MCF 10A (cell line): ENCODE data around the gene ATP6V1B1. TPM values are rescaled to one million over a fixed set of nuclear protein-coding genes. Genes with fewer than 3 reads are reported as not detected.

Experiments used
- BruUV-seq: library from RNA; stranded (reverse); fragments of 400-500 nt; replicated peaks from 2 replicates; lab custom pipeline; 2021; lab: Mats Ljungman, UMichigan
- CTCF ChIA-PET: fragments of 300-600 bp; sonication (Branson Sonifier 250); formaldehyde crosslinking; extraction: SDS; loops from one replicate; lab custom pipeline; 2021; ENCODE audit warnings: antibody characterized with exemption, inconsistent platforms; lab: Yijun Ruan, JAX
- POLR2A ChIA-PET: fragments of 300-600, 350-650 bp; sonication (Branson Sonifier 250); formaldehyde crosslinking; extraction: SDS; loops from one replicate; lab custom pipeline; 2020; ENCODE audit warnings: antibody characterized with exemption, inconsistent platforms; lab: Yijun Ruan, JAX
- DNase-seq: peaks from one replicate; pipeline ENCODE4 v3.0.0-alpha.2; 2018; ENCODE audit not compliant: unreplicated experiment
- H3K27ac Mint-ChIP-seq: one replicate; pipeline ENCODE4 v1.8.0; 2022; ENCODE audit warnings: mild to moderate bottlenecking, low read depth, mixed read lengths; ENCODE audit not compliant: unreplicated experiment
- H3K27me3 Mint-ChIP-seq: one replicate; pipeline ENCODE4 v1.8.0; 2022; ENCODE audit warnings: mixed read lengths; ENCODE audit not compliant: insufficient read depth, unreplicated experiment
- H3K36me3 Mint-ChIP-seq: one replicate; pipeline ENCODE4 v1.8.0; 2022; ENCODE audit warnings: mild to moderate bottlenecking, moderate library complexity, mixed read lengths; ENCODE audit not compliant: insufficient read depth, unreplicated experiment
- H3K4me1 Mint-ChIP-seq: one replicate; pipeline ENCODE4 v1.8.0; 2022; ENCODE audit warnings: mixed read lengths; ENCODE audit not compliant: insufficient read depth, unreplicated experiment
- H3K4me3 Mint-ChIP-seq: one replicate; pipeline ENCODE4 v1.8.0; 2022; ENCODE audit warnings: mild to moderate bottlenecking, moderate library complexity, mixed read lengths; ENCODE audit not compliant: unreplicated experiment
- H3K9me3 Mint-ChIP-seq: one replicate; pipeline ENCODE4 v1.8.0; 2022; ENCODE audit warnings: mixed read lengths; ENCODE audit not compliant: unreplicated experiment
- intact Hi-C: fragments of 100-400 bp; cut with micrococcal nuclease; formaldehyde crosslinking; loops from 2 replicates; pipeline ENCODE4 v1.14.1; 2022
- total RNA-seq: library from RNA; stranded (reverse); gene quantifications from 2 replicates; pipeline ENCODE4 v1.2.3, GENCODE V29; 2022
- TF ChIP-seq, protein P1 (sequence below): fragments of 200-600 bp; IDR thresholded peaks from one replicate; pipeline ENCODE4 v1.8.0; 2022; ENCODE audit warnings: antibody characterized with exemption, mild to moderate bottlenecking; ENCODE audit not compliant: unreplicated experiment

ATP6V1B1 gene
- total RNA-seq, 1 experiment from 2014 or later, result not detected

DNA sequence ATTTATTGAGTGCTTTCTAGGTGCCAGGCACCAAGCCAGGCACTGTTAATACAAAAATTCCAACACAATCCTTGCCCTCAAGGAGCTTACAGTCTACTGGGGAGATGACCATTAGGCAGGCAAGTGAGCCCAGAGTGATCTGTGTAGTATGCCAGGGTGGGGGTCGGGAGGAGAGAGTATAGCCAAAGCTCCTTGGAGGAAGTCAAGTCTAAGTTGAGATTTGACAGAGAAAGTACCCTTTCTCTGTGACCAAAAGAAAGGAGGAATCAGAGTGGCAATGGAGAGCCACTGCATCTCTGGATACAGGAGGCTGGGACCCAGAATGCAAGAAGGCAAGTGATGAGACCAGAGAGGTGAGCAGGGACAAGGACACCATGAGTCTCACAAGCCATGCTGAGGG lies 50.3 kb downstream of the ATP6V1B1 start:
- H3K9me3 Mint-ChIP-seq, result no peaks in the 10 kb centered on the region
- no peak overlapping the region for H3K27ac Mint-ChIP-seq
- POLR2A ChIA-PET, result no interaction called here
- H3K4me3 Mint-ChIP-seq, result no peak overlapping the region
- peaks cover 31% of the 10 kb centered on the region for H3K36me3 Mint-ChIP-seq
- CTCF ChIA-PET, result interaction anchor here (0.6 to 1.1 kb wide), 2 partner anchors 63 to 129 kb away, joined by 3 read pairs; no protein-coding TSS in a partner anchor
- TF ChIP-seq, protein P1, sequence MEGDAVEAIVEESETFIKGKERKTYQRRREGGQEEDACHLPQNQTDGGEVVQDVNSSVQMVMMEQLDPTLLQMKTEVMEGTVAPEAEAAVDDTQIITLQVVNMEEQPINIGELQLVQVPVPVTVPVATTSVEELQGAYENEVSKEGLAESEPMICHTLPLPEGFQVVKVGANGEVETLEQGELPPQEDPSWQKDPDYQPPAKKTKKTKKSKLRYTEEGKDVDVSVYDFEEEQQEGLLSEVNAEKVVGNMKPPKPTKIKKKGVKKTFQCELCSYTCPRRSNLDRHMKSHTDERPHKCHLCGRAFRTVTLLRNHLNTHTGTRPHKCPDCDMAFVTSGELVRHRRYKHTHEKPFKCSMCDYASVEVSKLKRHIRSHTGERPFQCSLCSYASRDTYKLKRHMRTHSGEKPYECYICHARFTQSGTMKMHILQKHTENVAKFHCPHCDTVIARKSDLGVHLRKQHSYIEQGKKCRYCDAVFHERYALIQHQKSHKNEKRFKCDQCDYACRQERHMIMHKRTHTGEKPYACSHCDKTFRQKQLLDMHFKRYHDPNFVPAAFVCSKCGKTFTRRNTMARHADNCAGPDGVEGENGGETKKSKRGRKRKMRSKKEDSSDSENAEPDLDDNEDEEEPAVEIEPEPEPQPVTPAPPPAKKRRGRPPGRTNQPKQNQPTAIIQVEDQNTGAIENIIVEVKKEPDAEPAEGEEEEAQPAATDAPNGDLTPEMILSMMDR, result no peak
- no peaks in the 10 kb centered on the region for H3K27me3 Mint-ChIP-seq
- intact Hi-C loops, result no loop called here
- BruUV-seq, result no TSS peak
- no peaks in the 10 kb centered on the region for H3K4me1 Mint-ChIP-seq
- DNase-seq, result no peak

DNA sequence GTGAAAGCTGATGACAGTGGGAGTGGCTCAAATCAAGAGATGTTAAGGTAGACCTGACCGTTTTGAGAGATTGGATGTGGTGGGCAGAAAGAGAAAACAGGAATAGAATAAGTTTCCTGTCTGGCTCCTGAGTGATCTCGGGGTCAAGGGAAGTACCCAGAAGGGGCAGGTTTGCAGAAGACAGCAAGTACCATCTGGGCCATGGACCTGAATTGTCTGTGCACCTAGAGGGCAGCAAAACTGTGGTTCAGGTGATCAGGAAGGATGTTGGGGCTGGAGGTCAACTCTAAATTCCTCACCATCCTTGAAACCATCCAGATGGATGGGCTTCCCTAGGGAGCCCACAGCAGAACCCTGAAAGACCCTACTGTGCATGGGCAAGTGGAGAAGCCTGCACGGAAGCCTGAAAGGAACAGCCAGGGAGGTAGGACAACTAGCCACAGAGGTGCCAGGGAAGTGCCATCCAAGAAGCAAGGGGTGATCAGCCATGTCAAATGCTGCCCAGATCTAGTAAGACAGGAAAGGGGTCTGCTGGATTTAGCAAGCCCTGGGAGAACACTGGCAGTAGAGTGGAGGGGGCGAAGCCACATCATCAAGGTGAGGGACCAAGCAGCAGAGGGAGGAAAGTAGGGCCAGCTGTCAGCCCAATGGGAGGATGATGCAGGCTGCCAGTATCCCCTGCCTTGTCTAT lies 50.9 kb downstream of the ATP6V1B1 start:
- ChIA-PET POLR2A (no interaction called here), CTCF (interaction anchor here (0.6 kb wide), 1 partner anchor 130 kb away, joined by 3 read pairs; no protein-coding TSS in a partner anchor)
- Mint-ChIP-seq H3K9me3 (no peaks in the 10 kb centered on the region), H3K27ac (no peak overlapping the region), H3K27me3 (no peaks in the 10 kb centered on the region), H3K36me3 (peaks cover 38% of the 10 kb centered on the region), H3K4me1 (no peaks in the 10 kb centered on the region), H3K4me3 (no peak overlapping the region)
- no peak for DNase-seq
- no TSS peak for BruUV-seq
- TF ChIP-seq, protein P1, result no peak
- intact Hi-C loops, result no loop called here

DNA sequence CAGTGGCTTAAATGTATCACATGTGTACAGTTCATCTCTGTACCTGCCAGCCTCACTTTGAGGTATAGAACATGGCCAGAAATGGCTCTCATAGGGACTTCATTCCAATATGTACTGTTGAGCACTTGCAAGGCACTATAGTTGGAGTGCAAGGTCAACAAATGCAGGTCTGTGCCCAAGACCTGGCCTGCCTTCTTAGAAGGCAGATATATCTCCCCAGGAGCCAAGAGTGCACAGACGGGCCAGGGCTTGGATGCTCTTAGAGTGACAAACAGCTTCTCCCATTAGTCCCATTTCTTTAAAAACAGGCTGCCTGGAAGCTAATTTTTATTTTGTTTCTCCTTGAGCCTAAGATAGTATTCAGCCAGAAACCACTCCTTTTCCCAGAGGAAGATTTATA lies 51.7 kb downstream of the ATP6V1B1 start:
- intact Hi-C loops, result no loop called here
- DNase-seq, result no peak
- H3K4me1 Mint-ChIP-seq, result no peaks in the 10 kb centered on the region
- no peaks in the 10 kb centered on the region for H3K9me3 Mint-ChIP-seq
- CTCF ChIA-PET, result interaction anchor here (0.5 to 1.2 kb wide), 3 partner anchors 14 to 55 kb away, joined by 3 to 4 read pairs (median 3); no protein-coding TSS in a partner anchor
- no peaks in the 10 kb centered on the region for H3K27me3 Mint-ChIP-seq
- TF ChIP-seq, protein P1, result no peak
- POLR2A ChIA-PET, result no interaction called here
- no TSS peak for BruUV-seq
- peaks cover 38% of the 10 kb centered on the region for H3K36me3 Mint-ChIP-seq
- H3K27ac Mint-ChIP-seq, result no peak overlapping the region
- no peak overlapping the region for H3K4me3 Mint-ChIP-seq

DNA sequence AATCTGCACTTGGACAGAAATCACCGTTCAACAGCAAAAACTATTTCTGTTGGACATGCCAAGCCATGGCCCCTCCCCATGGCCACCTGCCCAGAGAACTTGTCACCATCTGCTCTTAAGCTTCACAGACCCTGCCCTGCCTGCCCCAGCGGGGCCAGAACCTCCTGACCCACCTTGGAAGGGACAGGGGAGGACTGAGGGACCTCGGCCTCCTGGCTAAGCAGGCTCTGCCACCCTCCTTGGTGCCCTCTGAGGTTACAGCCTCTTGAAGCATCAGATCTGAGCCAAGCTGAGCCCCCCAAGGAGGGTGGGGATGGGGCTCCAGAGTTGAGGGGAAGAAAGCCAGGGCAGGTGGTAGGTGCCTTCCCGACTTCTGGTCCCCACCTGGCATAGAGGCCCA lies 52.5 kb downstream of the ATP6V1B1 start:
- Mint-ChIP-seq H3K4me1 (peaks cover 5% of the 10 kb centered on the region), H3K4me3 (no peak overlapping the region), H3K27ac (no peak overlapping the region), H3K36me3 (peaks cover 42% of the 10 kb centered on the region), H3K9me3 (no peaks in the 10 kb centered on the region), H3K27me3 (no peaks in the 10 kb centered on the region)
- intact Hi-C loops, result no loop called here
- no TSS peak for BruUV-seq
- POLR2A ChIA-PET, result no interaction called here
- TF ChIP-seq, protein P1, result no peak
- no peak for DNase-seq
- CTCF ChIA-PET, result interaction anchor here (1.2 kb wide), 1 partner anchor 33 kb away, joined by 4 read pairs; no protein-coding TSS in a partner anchor
